ENCODE results near the gene SHC4. TPM values are rescaled to one million over a fixed set of nuclear protein-coding genes. Genes with fewer than 3 reads are reported as not detected.
"Not testable (repeated sequence)": the region's sequence is repeated elsewhere in the genome, so short reads cannot be mapped to it uniquely, and the experiment has no call there.

SHC4 gene
- total RNA-seq, 1 experiment from 2014 or later: 0.26 TPM

- no peak overlapping the region for H3K27ac Mint-ChIP-seq (ENCODE audit: low read depth, unreplicated experiment)
- peaks cover 47% of the 10 kb centered on the region for H3K36me3 Mint-ChIP-seq (ENCODE audit: insufficient read depth, unreplicated experiment)
- no peak for DNase-seq (ENCODE audit: unreplicated experiment)
- H3K9me3 Mint-ChIP-seq (ENCODE audit: unreplicated experiment): no peaks in the 10 kb centered on the region
- ChIA-PET POLR2A (interaction anchor here (0.7 kb wide), 1 partner anchor 9 kb away, joined by 3 read pairs; no protein-coding TSS in a partner anchor), CTCF (interaction anchor here (0.6 to 2.2 kb wide), 3 partner anchors 9 to 434 kb away, joined by 3 to 10 read pairs (median 4); no protein-coding TSS in a partner anchor)
- H3K4me3 Mint-ChIP-seq (ENCODE audit: unreplicated experiment): no peak overlapping the region
- BruUV-seq (replicated peaks): no TSS peak
- peaks cover 6% of the 10 kb centered on the region for H3K4me1 Mint-ChIP-seq (ENCODE audit: insufficient read depth, unreplicated experiment)
- no peaks in the 10 kb centered on the region for H3K27me3 Mint-ChIP-seq (ENCODE audit: insufficient read depth, unreplicated experiment)
- no peak for TF ChIP-seq CTCF (IDR thresholded peaks at IDR 0.05; ENCODE audit: unreplicated experiment)
- intact Hi-C loops (cut with micrococcal nuclease): no loop called here
Measured at GRCh38 chr15:48792408-48792807, 171.3 kb downstream of the SHC4 start.

DNA sequence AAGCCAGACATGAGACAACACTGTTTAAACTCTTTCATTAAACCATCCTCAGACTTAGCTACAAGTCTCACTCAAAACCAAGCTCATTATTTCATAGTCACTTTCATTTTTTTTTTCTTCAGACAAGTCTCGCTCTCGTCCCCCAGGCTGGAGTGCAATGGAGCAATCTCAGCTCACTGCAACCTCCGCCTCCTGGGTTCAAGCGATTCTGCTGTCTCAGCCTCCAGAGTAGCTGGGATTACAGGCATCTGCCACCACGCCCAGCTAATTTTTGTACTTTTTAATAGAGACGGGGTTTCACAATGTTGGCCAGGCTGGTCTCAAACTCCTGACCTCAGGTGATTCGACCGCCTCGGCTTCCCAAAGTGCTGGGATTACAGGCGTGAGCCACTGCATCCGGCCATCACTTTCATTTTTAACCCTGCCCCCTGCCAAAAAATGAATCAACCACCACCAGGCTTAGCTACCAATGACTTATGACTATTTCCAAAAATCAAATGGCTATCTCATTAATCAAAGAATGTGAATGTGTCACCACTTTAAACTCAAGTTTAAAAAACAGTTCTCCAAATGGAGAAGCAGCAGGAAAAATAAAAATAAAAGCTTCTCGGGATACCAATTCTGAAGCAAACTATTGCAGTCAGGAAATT is 173.1 kb downstream of the SHC4 start:
- H3K27me3 Mint-ChIP-seq (ENCODE audit: insufficient read depth, unreplicated experiment); H3K4me3 Mint-ChIP-seq (ENCODE audit: unreplicated experiment); H3K4me1 Mint-ChIP-seq (ENCODE audit: insufficient read depth, unreplicated experiment); H3K9me3 Mint-ChIP-seq (ENCODE audit: unreplicated experiment); DNase-seq (ENCODE audit: unreplicated experiment); BruUV-seq (replicated peaks); intact Hi-C loops (cut with micrococcal nuclease); H3K27ac Mint-ChIP-seq (ENCODE audit: low read depth, unreplicated experiment): not testable (repeated sequence)
- peaks cover 47% of the 10 kb centered on the region for H3K36me3 Mint-ChIP-seq (ENCODE audit: insufficient read depth, unreplicated experiment)
- CTCF ChIA-PET: interaction anchor here (0.6 to 2.2 kb wide), 3 partner anchors 11 to 431 kb away, joined by 4 to 10 read pairs (median 4); no protein-coding TSS in a partner anchor
- POLR2A ChIA-PET: interaction anchor here (1.0 to 2.0 kb wide), 3 partner anchors 9 to 20 kb away, joined by 3 to 8 read pairs (median 4); partner anchors contain the start of gene CEP152

DNA sequence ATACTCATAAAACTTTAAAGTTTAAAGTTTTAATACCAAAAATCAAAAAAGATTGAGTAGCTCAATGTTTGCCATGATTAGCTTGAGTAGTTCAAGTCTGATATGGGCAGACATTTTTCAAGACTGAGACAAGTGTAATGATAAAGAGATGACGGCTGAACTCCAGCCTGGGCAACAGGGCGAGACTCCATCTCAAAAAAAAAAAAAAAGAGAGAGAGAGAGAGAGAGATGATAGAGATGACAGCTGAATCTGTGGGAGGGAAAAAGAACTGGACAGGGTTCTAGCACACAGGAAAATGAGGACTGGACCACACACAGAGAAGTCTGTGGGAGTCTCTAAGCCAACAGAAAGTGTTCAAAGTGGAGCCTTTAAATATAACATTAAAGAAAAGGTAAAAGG is 178.0 kb downstream of the SHC4 start:
- BruUV-seq (replicated peaks): no TSS peak

GRCh38 chr15:48785195-48785594 is 178.5 kb downstream of the SHC4 start:
- POLR2A ChIA-PET: interaction anchor here (0.6 to 1.0 kb wide), 3 partner anchors 9 to 147 kb away, joined by 3 to 4 read pairs (median 3); no protein-coding TSS in a partner anchor
- Mint-ChIP-seq H3K9me3 (ENCODE audit: unreplicated experiment) (no peaks in the 10 kb centered on the region), H3K4me1 (ENCODE audit: insufficient read depth, unreplicated experiment) (no peaks in the 10 kb centered on the region), H3K4me3 (ENCODE audit: unreplicated experiment) (no peak overlapping the region), H3K36me3 (ENCODE audit: insufficient read depth, unreplicated experiment) (peaks cover 31% of the 10 kb centered on the region), H3K27ac (ENCODE audit: low read depth, unreplicated experiment) (no peak overlapping the region), H3K27me3 (ENCODE audit: insufficient read depth, unreplicated experiment) (no peaks in the 10 kb centered on the region)
- CTCF ChIA-PET: interaction anchor here (0.5 to 1.4 kb wide), 4 partner anchors 16 to 427 kb away, joined by 3 to 4 read pairs (median 4); partner anchors contain the start of gene CEP152
- BruUV-seq (replicated peaks): no TSS peak
- TF ChIP-seq CTCF (IDR thresholded peaks at IDR 0.05; ENCODE audit: unreplicated experiment): no peak
- DNase-seq (ENCODE audit: unreplicated experiment): no peak
- intact Hi-C loops (cut with micrococcal nuclease): no loop called here

More for the DNA sequence above, 178.0 kb downstream of the SHC4 start:
- Mint-ChIP-seq H3K4me1 (ENCODE audit: insufficient read depth, unreplicated experiment) (no peaks in the 10 kb centered on the region), H3K9me3 (ENCODE audit: unreplicated experiment) (no peaks in the 10 kb centered on the region), H3K4me3 (ENCODE audit: unreplicated experiment) (no peak overlapping the region), H3K36me3 (ENCODE audit: insufficient read depth, unreplicated experiment) (peaks cover 35% of the 10 kb centered on the region), H3K27me3 (ENCODE audit: insufficient read depth, unreplicated experiment) (no peaks in the 10 kb centered on the region), H3K27ac (ENCODE audit: low read depth, unreplicated experiment) (no peak overlapping the region)
- intact Hi-C loops (cut with micrococcal nuclease): no loop called here
- POLR2A ChIA-PET: interaction anchor here (0.7 to 1.0 kb wide), 2 partner anchors 26 to 148 kb away, joined by 3 to 4 read pairs; no protein-coding TSS in a partner anchor
- TF ChIP-seq CTCF (IDR thresholded peaks at IDR 0.05; ENCODE audit: unreplicated experiment): no peak
- no peak for DNase-seq (ENCODE audit: unreplicated experiment)
- CTCF ChIA-PET: interaction anchor here (0.5 to 1.4 kb wide), 3 partner anchors 16 to 427 kb away, joined by 3 to 4 read pairs (median 4); partner anchors contain the start of gene CEP152
